Stimulated activated CD4-positive, alpha-beta T cell treated with anti-CD3 and anti-CD28 coated beads, Interleukin-1b, Interleukin-23, amount 100 ng/mL, for 48 hours (primary cell): ENCODE data around the gene ATP1B1.
"Not testable (repeated sequence)": the region's sequence is repeated elsewhere in the genome, so short reads cannot be mapped to it uniquely, and the experiment has no call there.

Experiments
- DNase-seq: peaks from one replicate; pipeline ENCODE4 v3.0.0-alpha.2; 2020

ATP1B1 gene

DNA sequence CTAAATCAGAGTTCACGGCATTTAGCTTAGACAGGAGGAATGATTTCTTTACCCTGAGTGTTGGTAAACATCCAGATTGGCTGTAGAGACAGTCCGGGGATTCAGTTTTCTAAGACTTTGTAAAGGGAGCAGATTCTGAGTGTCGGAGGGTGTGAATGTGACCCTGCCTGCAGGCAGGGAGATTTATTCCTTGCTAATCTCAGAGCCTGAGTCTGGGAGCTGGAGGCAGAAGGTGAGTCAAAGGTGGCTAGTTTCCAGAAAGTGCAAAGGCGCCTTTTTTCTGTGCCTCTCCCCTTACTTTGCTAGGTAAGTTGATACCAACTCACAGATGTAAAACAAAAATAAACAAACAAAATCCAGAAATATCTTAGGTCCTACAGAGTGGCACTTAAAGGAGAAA, 11.7 kb downstream of the ATP1B1 start:
- DNase-seq = no peak

DNA sequence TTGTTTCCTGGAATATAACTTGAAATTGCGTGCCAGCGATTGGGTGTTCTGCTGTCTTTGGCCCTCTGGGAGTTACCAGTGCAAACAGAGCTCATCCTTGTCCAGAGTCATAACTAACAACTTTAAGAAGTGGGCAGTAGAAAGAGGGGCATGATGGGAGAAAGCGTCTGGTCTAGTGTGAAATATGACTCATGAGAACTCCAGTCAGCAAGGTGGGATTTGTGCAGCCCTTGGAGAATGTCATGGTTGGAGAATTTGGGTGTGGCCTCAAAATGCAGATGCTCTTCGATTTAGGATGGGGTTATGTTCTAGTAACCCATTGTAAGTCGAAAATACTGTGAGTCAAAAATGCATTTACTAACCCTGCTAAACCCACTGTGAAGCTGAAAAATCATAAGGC, 12.9 kb downstream of the ATP1B1 start:
- DNase-seq = no peak

DNA sequence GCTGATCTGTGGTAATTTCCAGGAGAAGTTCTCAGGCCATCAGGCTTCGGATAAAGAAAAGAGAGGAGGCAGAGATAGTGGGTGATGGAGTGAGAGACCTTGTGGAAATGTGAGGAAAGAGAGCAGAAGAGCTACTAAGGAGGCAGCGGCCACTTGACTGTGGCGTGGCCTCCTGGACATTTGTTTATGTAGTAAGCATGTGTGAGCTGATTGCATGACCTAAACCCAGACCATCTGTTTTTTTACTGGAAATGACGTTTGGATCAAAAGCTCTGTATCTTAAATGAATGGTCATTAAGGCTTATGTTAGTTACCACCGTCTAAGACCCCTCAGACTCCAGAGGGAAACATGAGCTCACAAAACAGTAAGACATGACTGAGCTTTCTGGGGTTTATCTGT, 13.6 kb downstream of the ATP1B1 start:
- DNase-seq = no peak

DNA sequence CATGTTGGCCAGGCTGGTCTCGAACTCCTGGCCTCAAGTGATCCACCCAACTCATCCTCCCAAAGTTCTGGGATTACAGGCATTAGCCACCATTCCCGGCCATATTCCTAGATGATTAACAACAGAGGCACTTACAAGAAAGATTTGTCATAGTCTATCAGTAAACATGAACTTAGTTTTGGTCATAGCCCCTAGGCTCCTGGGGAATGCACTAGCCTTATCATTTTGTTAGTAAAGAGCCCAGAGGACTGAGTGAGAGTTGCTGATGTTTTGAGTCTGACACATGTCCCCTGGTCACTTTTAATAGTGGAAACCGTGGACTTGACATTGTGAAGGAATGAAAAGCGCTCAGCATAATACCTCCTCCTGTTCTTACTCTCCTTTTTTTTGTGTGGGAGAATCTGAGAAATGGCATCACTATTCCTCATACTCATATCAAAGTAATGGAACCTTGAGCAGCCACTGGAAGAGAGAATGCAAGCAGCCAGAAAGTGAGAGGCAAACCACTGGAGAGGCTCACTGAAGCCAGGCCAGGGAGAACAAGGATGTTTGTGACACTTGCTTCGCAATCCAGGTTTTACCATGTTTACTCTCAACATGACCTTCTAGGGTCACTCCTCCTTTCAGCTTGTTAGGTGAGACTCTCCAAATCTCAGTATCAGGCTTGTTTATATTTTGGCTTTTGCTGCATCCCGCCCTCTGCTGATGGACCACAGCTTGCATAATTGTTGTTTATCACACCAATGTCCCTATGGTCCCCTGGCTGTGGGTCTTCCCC, 14.8 kb downstream of the ATP1B1 start:
- DNase-seq = no peak

DNA sequence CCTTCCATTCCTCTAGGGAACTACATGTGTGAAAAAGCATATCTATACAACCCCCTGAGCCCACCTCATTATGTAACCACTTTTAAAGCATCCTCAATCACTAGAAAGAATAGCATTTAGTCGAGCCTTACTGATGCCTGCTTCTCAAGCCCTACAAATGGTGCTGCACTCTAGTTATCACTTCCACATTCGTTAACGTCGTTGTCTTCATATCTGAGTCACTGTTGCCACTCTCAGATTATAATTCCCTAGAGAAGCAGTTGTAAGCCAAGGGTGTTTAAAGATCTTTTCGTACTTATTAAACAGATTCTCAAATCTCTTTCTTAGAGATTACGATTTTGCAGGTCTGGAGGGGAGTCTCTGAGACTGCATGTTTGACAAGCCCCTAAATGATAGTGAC, 16.5 kb downstream of the ATP1B1 start:
- DNase-seq = no peak

- DNase-seq = no peak
Observed at GRCh38 chr1:169124459-169124858, 18.0 kb downstream of the ATP1B1 start.

- not testable (repeated sequence) for DNase-seq
Observed at GRCh38 chr1:169125597-169125996, 19.1 kb downstream of the ATP1B1 start.

- no peak for DNase-seq
Observed at GRCh38 chr1:169126335-169126734, 19.8 kb downstream of the ATP1B1 start.

DNA sequence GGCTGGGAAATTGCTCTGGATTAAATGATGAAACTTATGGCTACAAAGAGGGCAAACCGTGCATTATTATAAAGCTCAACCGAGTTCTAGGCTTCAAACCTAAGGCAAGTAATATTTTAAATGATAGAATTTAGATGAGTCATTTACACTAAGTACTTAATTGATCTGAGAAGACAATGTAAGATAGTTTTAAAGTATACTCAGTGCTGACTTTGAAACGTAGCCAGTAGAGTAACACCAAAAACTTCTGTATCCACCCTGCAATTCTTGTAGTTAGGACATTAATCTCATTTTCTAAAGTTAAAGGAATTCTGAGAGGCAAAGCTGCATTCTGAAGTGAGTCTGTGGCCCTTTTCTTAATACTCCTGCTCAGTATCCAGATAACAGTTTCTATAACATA, 20.8 kb downstream of the ATP1B1 start:
- no peak for DNase-seq

DNA sequence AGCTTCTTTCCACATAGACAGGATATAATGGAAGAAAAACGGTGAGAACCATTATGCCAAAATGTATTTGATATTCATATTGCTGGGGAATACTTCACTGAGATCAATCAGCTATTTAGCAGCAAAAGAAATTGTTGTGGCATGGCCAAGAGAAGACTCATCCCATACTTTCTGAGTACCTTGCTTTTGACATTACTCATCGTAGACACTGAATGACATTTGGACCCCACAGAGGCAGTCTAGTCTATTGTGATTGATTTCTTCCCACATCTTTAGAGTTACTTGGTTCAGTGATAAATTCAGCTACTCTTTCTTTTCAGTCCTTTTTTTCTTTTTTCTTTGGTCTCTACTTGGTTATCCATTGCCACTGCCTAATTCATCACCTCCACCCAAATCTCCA, 22.1 kb downstream of the ATP1B1 start:
- no peak for DNase-seq

DNA sequence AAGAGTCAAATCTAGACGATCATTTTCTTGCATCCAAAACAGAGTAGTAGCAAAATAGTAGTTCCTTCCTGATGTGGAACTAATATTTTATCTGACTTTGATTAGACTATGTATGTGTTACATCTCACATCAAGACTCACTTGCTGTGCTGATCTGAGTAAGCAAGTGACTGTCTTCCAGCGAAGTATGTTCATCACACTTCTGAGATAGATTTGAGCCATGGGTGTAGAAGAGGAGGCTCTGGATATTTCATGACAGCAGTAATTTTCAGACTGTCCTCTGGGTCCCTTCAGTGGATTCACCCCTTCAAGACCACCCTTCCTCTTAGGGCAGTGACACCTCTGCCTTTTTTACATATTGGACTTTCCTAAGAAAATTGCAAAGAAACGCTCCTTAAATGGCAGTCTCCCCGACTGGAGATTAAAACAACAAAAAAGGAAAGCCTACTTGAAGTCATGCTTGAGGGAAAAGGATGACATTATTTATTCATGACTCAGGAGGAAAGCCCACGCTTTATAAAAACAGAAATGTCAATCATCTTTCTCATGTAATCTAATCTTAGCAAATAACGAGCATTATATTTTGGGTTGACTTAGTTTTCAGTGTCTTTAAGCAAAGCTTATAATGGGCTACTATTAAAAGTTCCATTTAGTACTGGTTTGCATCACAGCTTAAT, 22.8 kb downstream of the ATP1B1 start:
- no peak for DNase-seq

DNA sequence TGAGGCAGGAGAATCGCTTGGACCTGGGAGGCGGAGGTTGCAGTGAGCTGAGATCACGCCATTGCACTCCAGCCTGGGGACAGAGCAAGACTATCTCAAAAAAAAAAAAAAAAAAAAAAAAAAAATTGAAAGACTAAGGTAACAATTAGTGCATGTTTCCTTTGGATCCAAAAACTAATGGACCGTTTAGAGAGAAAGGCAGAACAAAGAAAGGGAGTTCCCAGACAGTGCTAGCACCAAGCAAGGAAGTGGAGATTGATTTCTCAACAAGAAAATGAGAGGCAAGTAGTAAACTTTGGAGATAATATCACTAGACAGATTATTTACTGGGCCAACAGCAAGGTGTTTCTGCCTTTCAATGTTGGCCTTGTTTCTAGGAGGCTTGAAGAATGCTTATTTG, 24.2 kb downstream of the ATP1B1 start:
- DNase-seq = no peak

- DNase-seq = no peak
Observed at GRCh38 chr1:169132512-169133227, 26.2 kb downstream of the ATP1B1 start.

GRCh38 chr1:169133228-169133576, 26.7 kb downstream of the ATP1B1 start:
- DNase-seq = no peak

DNA sequence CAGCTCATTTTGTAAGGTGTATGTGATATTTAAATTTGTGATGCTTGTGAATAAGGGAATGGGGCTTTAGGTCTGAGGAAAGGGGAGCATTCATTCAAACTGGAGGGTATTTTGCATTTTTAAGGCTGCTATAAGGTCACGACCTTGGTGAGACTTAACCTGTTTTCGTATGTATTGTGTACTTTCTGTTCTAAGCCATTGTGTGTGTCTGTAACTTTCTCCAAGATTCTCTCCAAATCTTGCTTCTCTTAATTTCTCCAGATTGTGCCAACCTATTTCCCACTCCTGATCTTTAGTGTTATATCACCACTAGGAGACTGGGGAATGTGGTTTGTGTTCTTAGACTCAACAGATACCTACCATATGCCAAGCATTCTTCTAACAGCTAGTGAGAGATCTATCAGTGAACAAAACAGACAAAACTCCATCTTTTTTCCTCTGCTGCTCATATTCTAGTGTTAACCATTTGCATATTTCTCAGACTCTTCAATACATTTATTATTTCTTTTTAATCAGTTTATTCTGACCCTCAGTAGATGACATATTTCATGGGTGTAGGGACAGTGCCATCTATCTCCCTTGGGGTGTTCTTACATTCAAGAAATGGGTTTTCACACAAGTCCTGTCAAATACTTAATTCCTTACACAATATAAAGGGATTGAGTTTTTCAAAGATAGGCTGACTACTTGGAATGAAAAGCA, 27.5 kb downstream of the ATP1B1 start:
- no peak for DNase-seq

DNA sequence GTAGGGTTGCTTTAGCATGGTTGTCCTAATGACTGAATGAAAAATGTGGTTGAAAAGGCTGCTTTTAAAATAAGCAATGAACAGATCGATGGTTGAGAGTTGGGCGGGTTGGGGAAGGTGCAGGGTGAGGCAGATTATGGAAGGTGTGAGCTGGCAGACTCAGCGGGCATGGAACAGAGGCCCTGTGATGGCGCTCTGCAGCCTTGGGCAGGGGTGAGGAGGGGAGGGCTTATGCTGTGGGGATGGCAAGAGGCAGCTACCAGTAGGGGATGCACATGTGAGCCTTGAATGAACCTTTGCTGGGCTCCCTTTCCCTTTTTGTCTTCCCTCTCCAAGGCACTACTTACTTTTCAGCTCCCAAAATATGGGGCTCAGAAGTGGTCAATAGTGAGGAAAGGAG, 30.9 kb downstream of the ATP1B1 start:
- DNase-seq = no peak

- no peak for DNase-seq
Observed at GRCh38 chr1:169138866-169139670, 32.6 kb downstream of the ATP1B1 start.

GRCh38 chr1:169141356-169141755, 34.9 kb downstream of the ATP1B1 start:
- DNase-seq = no peak

- no peak for DNase-seq
Observed at GRCh38 chr1:169142129-169142528, 35.6 kb downstream of the ATP1B1 start.

- DNase-seq = no peak
Observed at GRCh38 chr1:169143346-169143745, 36.9 kb downstream of the ATP1B1 start.

DNA sequence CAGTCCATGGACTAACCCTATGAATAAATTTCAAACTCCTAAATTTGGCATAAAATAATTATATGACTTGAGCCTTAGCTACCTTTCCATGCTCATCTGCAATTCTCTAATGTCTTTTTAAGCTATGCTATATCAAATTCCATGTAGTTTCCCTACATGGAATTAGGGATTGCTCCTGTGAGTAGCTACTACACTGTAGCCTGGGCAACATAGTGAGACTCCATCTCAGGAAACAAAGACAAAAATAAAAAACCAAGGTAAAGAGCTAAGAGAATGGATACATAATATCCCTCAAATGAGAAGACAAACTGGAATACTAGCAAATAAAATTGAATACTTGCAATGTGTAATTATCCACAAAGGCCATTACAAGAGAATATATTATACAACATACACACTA, 37.5 kb downstream of the ATP1B1 start:
- DNase-seq = no peak

DNA sequence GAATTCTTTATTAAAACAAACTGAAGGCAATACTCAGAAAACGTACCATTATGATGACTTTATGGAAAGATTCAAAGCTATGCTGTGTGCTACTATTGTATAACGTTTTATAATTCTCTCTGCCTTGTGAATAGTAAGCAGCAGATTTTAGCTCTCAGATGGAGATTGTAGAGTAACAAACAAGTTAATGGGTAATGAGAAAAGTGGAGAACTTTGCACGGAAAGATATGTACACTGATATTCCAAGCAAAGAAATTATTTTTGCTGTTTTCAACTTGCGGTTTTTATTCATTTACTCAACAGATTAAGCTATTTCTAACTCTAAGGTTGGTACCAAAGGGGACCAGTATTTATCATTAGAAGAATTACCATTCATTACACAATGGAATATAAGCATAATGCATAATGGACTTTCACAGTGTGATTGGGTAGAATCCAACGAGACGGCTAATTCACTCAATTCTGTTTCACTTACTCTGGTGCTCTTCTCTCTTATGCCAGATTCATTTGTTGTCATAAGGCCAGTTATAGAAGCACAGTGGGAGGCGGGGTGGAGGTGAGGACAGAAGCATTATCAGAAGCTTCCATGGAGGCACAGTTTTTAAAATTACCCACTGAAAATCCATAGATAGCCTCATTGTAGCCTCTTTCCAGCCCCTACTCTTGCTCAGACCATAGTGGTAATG, 38.6 kb downstream of the ATP1B1 start:
- no peak for DNase-seq
